Smooth muscle cell (in vitro differentiated cells): ENCODE data around the gene ABCG8. TPM values are rescaled to one million over a fixed set of nuclear protein-coding genes. Genes with fewer than 3 reads are reported as not detected.

Experiments
- DNase-seq: peaks from one replicate; lab custom pipeline; 2025; ENCODE audit not compliant: unreplicated experiment; lab: John Stamatoyannopoulos, UW
- H2AFZ ChIP-seq: fragments of 200-600 bp; sonication (generic); 2 replicates; pipeline ENCODE4 v1.6.0; 2016; ENCODE audit warnings: antibody characterized with exemption, low read depth, mild to moderate bottlenecking
- H3F3A ChIP-seq: fragments of 200-600 bp; sonication (generic); 2 replicates; pipeline ENCODE4 v1.6.0; 2017; ENCODE audit warnings: antibody characterized with exemption, low read depth
- H3K27ac ChIP-seq: fragments of 200-600 bp; sonication (generic); 2 replicates; pipeline ENCODE4 v1.5.1; 2016; ENCODE audit warnings: low read depth, mild to moderate bottlenecking
- H3K27me3 ChIP-seq: fragments of 200-600 bp; sonication (generic); 2 replicates; pipeline ENCODE4 v1.6.1; 2016; ENCODE audit warnings: low read depth, mild to moderate bottlenecking
- H3K36me3 ChIP-seq: fragments of 200-600 bp; sonication (generic); 2 replicates; pipeline ENCODE4 v1.5.1; 2016; ENCODE audit warnings: low read depth
- H3K4me1 ChIP-seq: fragments of 200-600 bp; sonication (generic); 2 replicates; pipeline ENCODE4 v1.5.1; 2016; ENCODE audit warnings: low read depth
- H3K4me2 ChIP-seq: fragments of 200-600 bp; sonication (generic); 2 replicates; pipeline ENCODE4 v1.6.0; 2016; ENCODE audit warnings: mild to moderate bottlenecking
- H3K4me3 ChIP-seq: fragments of 200-600 bp; sonication (generic); 2 replicates; pipeline ENCODE4 v1.5.1; 2016; ENCODE audit warnings: mild to moderate bottlenecking
- H3K79me2 ChIP-seq: fragments of 200-600 bp; sonication (generic); 2 replicates; pipeline ENCODE4 v1.6.0; 2016; ENCODE audit warnings: low read depth, mild to moderate bottlenecking
- H3K9ac ChIP-seq: fragments of 200-600 bp; sonication (generic); 2 replicates; pipeline ENCODE4 v1.6.0; 2016; ENCODE audit warnings: low read depth
- H3K9me3 ChIP-seq: fragments of 200-600 bp; sonication (generic); replicated peaks from 2 replicates; pipeline ENCODE4 v1.5.1; 2016; ENCODE audit warnings: low read depth
- H4K20me1 ChIP-seq: fragments of 200-600 bp; sonication (generic); 2 replicates; pipeline ENCODE4 v1.6.0; 2016; ENCODE audit warnings: low read depth
- WGBS: methylation state at CpG from one replicate; pipeline ENCODE4 v1.1.7; 2016; ENCODE audit warnings: low lambda C conversion rate; 5-methylcytosine and 5-hydroxymethylcytosine counted together
- polyA plus RNA-seq: library from polyadenylated mRNA; unstranded; fragments of >200 nt; fragmentation: Nextera tagmentation; extraction: Ambion mirVana; gene quantifications from 2 replicates; pipeline ENCODE4 v1.2.1, GENCODE V29; 2016
- total RNA-seq: library from RNA; depleted of rRNA; stranded (reverse); fragments of >200 nt; gene quantifications from 2 replicates; pipeline ENCODE4 v1.2.3, GENCODE V29; 2014
- TF ChIP-seq, protein P1 (sequence below): fragments of 200-600 bp; sonication (generic); IDR thresholded peaks from 2 replicates; pipeline ENCODE4 v1.5.1; 2017; ENCODE audit warnings: borderline replicate concordance, mild to moderate bottlenecking, antibody characterized with exemption; ENCODE audit not compliant: insufficient read depth, poor library complexity, severe bottlenecking

The ABCG8 gene
- total and polyA plus RNA-seq, 2 experiments from 2014 or later: not detected

DNA sequence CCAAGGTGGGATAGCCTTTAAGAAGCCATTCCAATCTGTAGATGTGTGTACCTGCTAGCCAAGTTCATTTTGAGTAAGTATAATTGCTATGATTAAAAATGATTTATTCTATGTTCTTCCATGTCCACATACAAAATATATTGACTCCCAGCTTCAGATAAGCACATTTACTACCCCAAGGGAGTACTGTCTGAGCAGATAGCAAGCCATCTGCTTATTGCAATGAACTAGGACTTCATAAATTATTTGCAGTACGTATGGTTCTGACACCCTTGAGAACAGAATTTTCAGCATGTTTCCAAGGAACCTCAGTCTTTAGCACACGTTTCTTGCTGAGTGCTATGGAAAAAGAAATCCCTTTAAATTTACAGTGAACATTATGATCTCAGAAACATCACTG is 28.3 kb upstream of the ABCG8 start:
- WGBS: 76% methylated on average over 2 of the region's 2 CpGs
- H3K9me3 ChIP-seq: no peaks in the 10 kb centered on the region
- no peak for DNase-seq
- H3K79me2 ChIP-seq: no peaks in the 10 kb centered on the region
- H4K20me1 ChIP-seq: no peaks in the 10 kb centered on the region
- no peaks in the 10 kb centered on the region for H3K4me1 ChIP-seq
- TF ChIP-seq, protein P1, sequence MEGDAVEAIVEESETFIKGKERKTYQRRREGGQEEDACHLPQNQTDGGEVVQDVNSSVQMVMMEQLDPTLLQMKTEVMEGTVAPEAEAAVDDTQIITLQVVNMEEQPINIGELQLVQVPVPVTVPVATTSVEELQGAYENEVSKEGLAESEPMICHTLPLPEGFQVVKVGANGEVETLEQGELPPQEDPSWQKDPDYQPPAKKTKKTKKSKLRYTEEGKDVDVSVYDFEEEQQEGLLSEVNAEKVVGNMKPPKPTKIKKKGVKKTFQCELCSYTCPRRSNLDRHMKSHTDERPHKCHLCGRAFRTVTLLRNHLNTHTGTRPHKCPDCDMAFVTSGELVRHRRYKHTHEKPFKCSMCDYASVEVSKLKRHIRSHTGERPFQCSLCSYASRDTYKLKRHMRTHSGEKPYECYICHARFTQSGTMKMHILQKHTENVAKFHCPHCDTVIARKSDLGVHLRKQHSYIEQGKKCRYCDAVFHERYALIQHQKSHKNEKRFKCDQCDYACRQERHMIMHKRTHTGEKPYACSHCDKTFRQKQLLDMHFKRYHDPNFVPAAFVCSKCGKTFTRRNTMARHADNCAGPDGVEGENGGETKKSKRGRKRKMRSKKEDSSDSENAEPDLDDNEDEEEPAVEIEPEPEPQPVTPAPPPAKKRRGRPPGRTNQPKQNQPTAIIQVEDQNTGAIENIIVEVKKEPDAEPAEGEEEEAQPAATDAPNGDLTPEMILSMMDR: no peak
- H3K9ac ChIP-seq: no peak overlapping the region
- H3K36me3 ChIP-seq: peaks cover 4% of the 10 kb centered on the region
- H3K4me3 ChIP-seq: no peak overlapping the region
- no peaks in the 10 kb centered on the region for H3K27me3 ChIP-seq
- H3K27ac ChIP-seq: no peak overlapping the region
- H3K4me2 ChIP-seq: no peak overlapping the region
- H3F3A ChIP-seq: no peaks in the 10 kb centered on the region
- no peak overlapping the region for H2AFZ ChIP-seq

DNA sequence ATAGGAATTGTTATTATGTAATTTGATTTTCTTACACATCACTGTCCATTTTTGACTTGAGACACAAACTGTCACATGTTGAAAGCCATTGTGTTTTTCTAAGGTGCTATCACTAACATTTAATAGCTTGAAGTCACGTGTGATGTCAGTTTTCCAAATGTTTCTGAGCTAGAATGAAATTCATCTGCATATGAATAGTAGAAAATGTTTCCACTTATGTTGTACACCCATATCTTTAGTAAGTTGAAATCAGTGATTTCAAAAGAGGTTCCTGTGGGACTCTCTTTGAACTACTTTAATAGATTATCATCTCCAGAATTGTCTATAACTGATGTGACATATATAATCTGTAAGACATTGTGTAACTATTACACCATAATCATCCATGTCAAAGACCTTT is 27.9 kb upstream of the ABCG8 start:
- Histone ChIP-seq H3K9ac (no peak overlapping the region), H3K27me3 (no peaks in the 10 kb centered on the region), H3F3A (no peaks in the 10 kb centered on the region), H2AFZ (no peak overlapping the region), H3K4me2 (no peak overlapping the region), H3K4me3 (no peak overlapping the region), H3K9me3 (no peaks in the 10 kb centered on the region), H3K27ac (no peak overlapping the region), H3K36me3 (peaks cover 4% of the 10 kb centered on the region), H3K79me2 (no peaks in the 10 kb centered on the region), H4K20me1 (no peaks in the 10 kb centered on the region), H3K4me1 (no peaks in the 10 kb centered on the region)
- DNase-seq: no peak
- whole genome bisulfite sequencing: 84% methylated on average over 1 of the region's 1 CpG
- TF ChIP-seq, protein P1: no peak

DNA sequence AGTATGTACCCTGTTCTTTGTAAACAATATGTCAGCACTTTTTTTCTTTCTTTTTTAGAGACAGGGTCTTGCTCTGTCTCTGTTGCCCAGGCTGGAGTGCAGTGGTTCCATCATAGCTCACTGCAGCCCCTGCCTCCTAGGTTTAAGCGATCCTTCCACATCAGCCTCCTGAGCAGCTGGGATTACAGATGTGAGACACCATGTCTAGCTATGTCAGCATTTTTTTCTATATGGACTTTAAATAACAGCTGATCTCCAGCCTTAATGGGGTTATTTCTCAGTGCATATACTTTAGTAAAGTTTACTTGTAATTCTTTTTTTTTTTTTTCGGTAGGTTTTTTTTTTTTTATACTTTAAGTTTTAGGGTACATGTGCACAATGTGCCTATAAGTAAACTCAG is 26.8 kb upstream of the ABCG8 start:
- no peak overlapping the region for H3K4me3 ChIP-seq
- H3K36me3 ChIP-seq: no peaks in the 10 kb centered on the region
- WGBS: 93% methylated on average over 2 of the region's 2 CpGs
- H3K79me2 ChIP-seq: no peaks in the 10 kb centered on the region
- no peaks in the 10 kb centered on the region for H3K27me3 ChIP-seq
- H2AFZ ChIP-seq: no peak overlapping the region
- TF ChIP-seq, protein P1: no peak
- DNase-seq: no peak
- no peaks in the 10 kb centered on the region for H3F3A ChIP-seq
- no peak overlapping the region for H3K9ac ChIP-seq
- H3K4me2 ChIP-seq: no peak overlapping the region
- no peaks in the 10 kb centered on the region for H3K4me1 ChIP-seq
- no peaks in the 10 kb centered on the region for H4K20me1 ChIP-seq
- H3K27ac ChIP-seq: no peak overlapping the region
- H3K9me3 ChIP-seq: no peaks in the 10 kb centered on the region

DNA sequence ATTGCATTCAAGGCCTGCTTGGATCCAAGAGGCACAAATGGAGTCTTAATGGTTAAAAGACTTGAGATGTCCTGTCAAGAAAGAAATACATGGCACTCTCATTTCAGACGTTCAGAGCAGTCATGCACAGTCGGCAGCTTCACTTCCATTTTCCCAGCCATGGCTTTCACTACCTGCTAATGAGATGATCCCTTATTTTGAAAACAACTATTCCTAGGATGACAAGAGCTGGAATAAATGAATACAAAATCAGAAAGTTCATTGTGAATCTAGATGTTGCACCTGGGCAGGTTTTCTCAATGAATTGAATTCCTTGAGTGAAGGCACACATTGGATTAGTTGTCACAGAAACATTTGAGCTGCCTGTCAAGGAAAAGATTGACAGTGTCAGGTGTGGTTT is 25.8 kb upstream of the ABCG8 start:
- Histone ChIP-seq H3K9ac (no peak overlapping the region), H3K9me3 (no peaks in the 10 kb centered on the region), H3F3A (no peaks in the 10 kb centered on the region), H3K36me3 (no peaks in the 10 kb centered on the region), H3K4me2 (no peak overlapping the region), H2AFZ (no peak overlapping the region), H3K79me2 (no peaks in the 10 kb centered on the region), H3K27ac (no peak overlapping the region), H3K4me1 (no peaks in the 10 kb centered on the region), H3K4me3 (no peak overlapping the region), H4K20me1 (no peaks in the 10 kb centered on the region), H3K27me3 (no peaks in the 10 kb centered on the region)
- no peak for DNase-seq
- 80% methylated on average over 2 of the region's 2 CpGs for WGBS
- TF ChIP-seq, protein P1: no peak
